GOT3 (cell line): ENCODE results near the gene PCNP.
"Not testable (repeated sequence)": the region's sequence is repeated elsewhere in the genome, so short reads cannot be mapped to it uniquely, and the experiment has no call there.

ENCODE experiments used
- DNase-seq: peaks from one replicate; lab custom pipeline; 2025; ENCODE audit warnings: mixed read lengths; lab: John Stamatoyannopoulos, UW

Gene PCNP

GRCh38 chr3:101573449-101574387, at the start of gene PCNP:
Gene PCNP, plus strand, starts transcription at chr3:101574180. Its CDS starts 36 bp downstream, at chr3:101574216.
- DNase-seq = peak; percentile 94

GRCh38 chr3:101527441-101527840, 46.5 kb upstream of the PCNP start:
- no peak for DNase-seq

GRCh38 chr3:101527906-101528305, 46.1 kb upstream of the PCNP start:
- DNase-seq = no peak

GRCh38 chr3:101529816-101530685, 43.9 kb upstream of the PCNP start:
- no peak for DNase-seq

GRCh38 chr3:101530686-101531047, 43.3 kb upstream of the PCNP start:
- no peak for DNase-seq

GRCh38 chr3:101531473-101532086, 42.4 kb upstream of the PCNP start:
- no peak for DNase-seq

GRCh38 chr3:101532783-101533602, 41.0 kb upstream of the PCNP start:
- DNase-seq = no peak

GRCh38 chr3:101533603-101533968, 40.4 kb upstream of the PCNP start:
- DNase-seq = no peak

GRCh38 chr3:101535221-101535620, 38.8 kb upstream of the PCNP start:
- no peak for DNase-seq

- DNase-seq = no peak
Measured at GRCh38 chr3:101536266-101536665, 37.7 kb upstream of the PCNP start.

- not testable (repeated sequence) for DNase-seq
Measured at GRCh38 chr3:101536955-101537354, 37.0 kb upstream of the PCNP start.

GRCh38 chr3:101542957-101543356, 31.0 kb upstream of the PCNP start:
- no peak for DNase-seq

- no peak for DNase-seq
Measured at GRCh38 chr3:101544161-101544850, 29.7 kb upstream of the PCNP start.

- no peak for DNase-seq
Measured at GRCh38 chr3:101548527-101549105, 25.4 kb upstream of the PCNP start.

GRCh38 chr3:101549473-101549872, 24.5 kb upstream of the PCNP start:
- no peak for DNase-seq

GRCh38 chr3:101551359-101552081, 22.5 kb upstream of the PCNP start:
- DNase-seq = not testable (repeated sequence)

- not testable (repeated sequence) for DNase-seq
Measured at GRCh38 chr3:101553381-101553780, 20.6 kb upstream of the PCNP start.

- no peak for DNase-seq
Measured at GRCh38 chr3:101556064-101556463, 17.9 kb upstream of the PCNP start.

GRCh38 chr3:101561630-101562328, 12.2 kb upstream of the PCNP start, which contains the start of gene TRMT10C:
Gene TRMT10C, plus strand, starts transcription at chr3:101561868. Its CDS starts 2,914 bp downstream, at chr3:101564782.
- DNase-seq = peak; percentile 52
